Right renal cortex interstitium (tissue), 3 donors: ENCODE data around the gene FOLR2. TPM values are rescaled to one million over a fixed set of nuclear protein-coding genes. Genes with fewer than 3 reads are reported as not detected.

ENCODE experiments used
- DNase-seq, 3 donors: peaks; one replicate each; pipeline ENCODE4 v3.0.0-alpha.2; 2013; ENCODE audit warnings: low read depth in 3 of 3, low spot score in 2 of 3
- polyA plus RNA-seq, 3 donors: library from polyadenylated mRNA; unstranded; fragments of 120-200 nt; gene quantifications; one replicate each; pipeline ENCODE4 v1.2.1, GENCODE V29; 2013; ENCODE audit not compliant: insufficient read length in 3 of 3

Gene FOLR2
- polyA plus RNA-seq, 3 donors, result 9.6 to 10.8 (median 9.7) TPM

GRCh38 chr11:72229336-72229924 is 12.8 kb downstream of the FOLR2 start:
- no peak for DNase-seq

GRCh38 chr11:72229925-72230763 is 13.6 kb downstream of the FOLR2 start:
- DNase-seq, result no peak

- no peak for DNase-seq
Observed at GRCh38 chr11:72230764-72231365, 14.3 kb downstream of the FOLR2 start.

GRCh38 chr11:72231396-72232259 is 15.0 kb downstream of the FOLR2 start:
- DNase-seq, result no peak

- no peak for DNase-seq
Observed at GRCh38 chr11:72232260-72233055, 15.9 kb downstream of the FOLR2 start.

- no peak for DNase-seq
Observed at GRCh38 chr11:72233056-72233772, 16.6 kb downstream of the FOLR2 start.

GRCh38 chr11:72233773-72234513 is 17.3 kb downstream of the FOLR2 start:
- no peak for DNase-seq

GRCh38 chr11:72234514-72234830 is 17.9 kb downstream of the FOLR2 start:
- no peak for DNase-seq

GRCh38 chr11:72234920-72235319 is 18.3 kb downstream of the FOLR2 start:
- no peak for DNase-seq

GRCh38 chr11:72235351-72236057 is 18.9 kb downstream of the FOLR2 start:
- DNase-seq, result no peak

- DNase-seq, result no peak
Observed at GRCh38 chr11:72236083-72236697, 19.6 kb downstream of the FOLR2 start.

- DNase-seq, result no peak
Observed at GRCh38 chr11:72236774-72237111, 20.1 kb downstream of the FOLR2 start.

- no peak for DNase-seq
Observed at GRCh38 chr11:72237112-72237931, 20.7 kb downstream of the FOLR2 start.

GRCh38 chr11:72238040-72238450 is 21.5 kb downstream of the FOLR2 start:
- DNase-seq, result no peak

GRCh38 chr11:72238492-72239312 is 22.1 kb downstream of the FOLR2 start:
- DNase-seq, result no peak

- no peak for DNase-seq
Observed at GRCh38 chr11:72239313-72239848, 22.8 kb downstream of the FOLR2 start.
